HG03103 (cell line): Measurements from ENCODE around the gene IP6K3.

Experiments used
- ATAC-seq: cut with Tn5 transposase; IDR thresholded peaks from one replicate; pipeline ENCODE4 v1.9.1; 2021; ENCODE audit warnings: low read depth; ENCODE audit not compliant: unreplicated experiment

Gene IP6K3

DNA sequence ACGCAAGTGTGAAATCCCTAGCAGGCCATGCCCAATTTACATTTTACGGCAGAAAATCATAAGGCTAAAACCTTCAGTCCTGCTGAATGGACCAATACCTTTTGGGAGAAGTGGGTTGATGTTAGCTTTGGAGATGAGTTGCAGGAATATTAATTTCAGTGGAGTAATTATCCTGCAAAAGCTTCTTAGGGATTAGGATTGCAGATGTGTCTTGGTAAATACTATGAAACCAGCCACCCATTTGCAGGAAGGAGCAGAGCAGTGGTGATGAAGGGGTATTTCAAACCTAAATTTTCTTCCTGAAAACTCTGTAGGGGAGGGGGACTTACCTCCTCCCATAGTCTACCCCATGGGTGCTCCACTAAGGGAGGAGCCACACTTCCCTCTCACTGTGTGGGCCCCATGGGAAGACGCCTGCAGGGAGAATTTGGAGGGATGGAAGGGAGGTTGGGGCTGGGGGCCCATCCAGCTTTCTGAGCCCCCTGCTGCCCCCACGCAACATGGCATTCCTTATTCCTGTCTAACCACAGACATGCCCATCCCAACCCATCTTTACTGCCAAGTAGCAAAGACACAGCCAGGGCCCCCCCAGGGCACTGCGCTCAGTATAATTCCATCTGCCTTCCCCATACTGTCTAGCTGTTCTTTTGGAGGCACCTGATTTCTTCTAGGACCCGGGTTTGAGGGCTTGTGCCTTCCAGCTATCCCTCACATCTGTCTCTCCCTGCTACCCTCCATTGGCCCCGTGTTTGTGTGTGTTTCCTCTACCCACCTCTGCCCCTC lies 20.6 kb downstream of the IP6K3 start:
- ATAC-seq = no peak

DNA sequence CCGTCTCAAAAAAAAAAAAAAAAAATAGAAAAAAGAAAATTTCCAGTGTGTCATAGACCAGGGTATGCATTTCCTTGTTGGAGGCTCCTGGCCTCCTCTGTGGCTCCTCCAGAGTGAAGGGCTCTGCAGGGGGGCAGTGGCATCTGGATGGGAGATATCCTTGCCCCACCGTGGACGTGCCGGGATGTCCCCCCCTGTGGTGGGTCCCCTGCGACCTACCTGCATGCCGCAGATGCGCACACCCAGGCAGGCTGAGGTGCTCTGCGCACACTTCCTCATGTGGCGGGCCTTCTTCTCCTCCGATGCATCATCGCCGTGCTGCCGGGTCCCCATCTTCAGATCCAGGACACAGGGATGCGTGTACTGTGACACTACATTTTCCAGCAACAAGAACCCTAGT lies 21.5 kb downstream of the IP6K3 start:
- ATAC-seq = no peak

DNA sequence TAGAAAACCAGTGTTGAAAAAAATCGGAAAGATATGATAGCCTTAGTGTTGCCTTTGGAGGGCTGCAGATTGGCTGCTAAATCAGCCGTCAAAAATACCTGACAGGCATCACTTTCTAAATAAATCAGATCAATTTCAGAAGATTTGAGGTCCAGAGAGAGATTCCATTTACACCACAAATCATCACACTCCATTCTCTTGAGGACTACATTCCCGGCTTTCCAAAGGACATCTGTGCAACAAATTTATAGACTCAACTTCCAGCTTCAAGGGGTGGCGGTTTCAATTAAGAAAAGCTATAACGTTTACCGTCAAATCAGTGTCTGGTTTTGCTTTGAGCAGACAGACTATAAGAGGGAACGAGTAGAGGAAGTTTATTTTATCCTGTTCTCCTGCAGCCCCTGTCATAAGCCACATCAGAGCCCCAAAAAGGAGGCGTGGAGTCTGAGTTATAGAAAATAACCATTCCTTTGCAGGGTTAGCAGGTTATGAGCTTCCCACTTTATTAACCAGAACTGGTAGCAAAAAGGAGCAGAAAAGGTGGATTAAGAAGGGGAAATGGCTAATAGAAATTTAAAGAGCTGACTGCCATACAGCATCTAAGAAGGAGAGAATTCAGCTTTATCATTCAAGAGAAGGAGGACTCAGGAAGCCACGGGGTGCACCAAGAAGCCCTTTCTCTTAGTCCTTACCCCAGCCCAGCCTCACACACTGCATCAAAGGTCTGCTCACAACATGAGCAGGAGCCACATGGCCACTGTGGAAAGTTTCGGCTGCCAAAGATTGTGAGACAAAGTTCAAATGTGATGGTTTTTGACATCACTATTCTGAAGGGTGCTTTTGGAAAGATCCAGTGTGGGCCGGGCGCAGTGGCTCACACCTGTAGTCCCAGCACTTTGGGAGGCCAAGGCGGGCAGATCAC lies 22.3 kb downstream of the IP6K3 start:
- no peak for ATAC-seq

DNA sequence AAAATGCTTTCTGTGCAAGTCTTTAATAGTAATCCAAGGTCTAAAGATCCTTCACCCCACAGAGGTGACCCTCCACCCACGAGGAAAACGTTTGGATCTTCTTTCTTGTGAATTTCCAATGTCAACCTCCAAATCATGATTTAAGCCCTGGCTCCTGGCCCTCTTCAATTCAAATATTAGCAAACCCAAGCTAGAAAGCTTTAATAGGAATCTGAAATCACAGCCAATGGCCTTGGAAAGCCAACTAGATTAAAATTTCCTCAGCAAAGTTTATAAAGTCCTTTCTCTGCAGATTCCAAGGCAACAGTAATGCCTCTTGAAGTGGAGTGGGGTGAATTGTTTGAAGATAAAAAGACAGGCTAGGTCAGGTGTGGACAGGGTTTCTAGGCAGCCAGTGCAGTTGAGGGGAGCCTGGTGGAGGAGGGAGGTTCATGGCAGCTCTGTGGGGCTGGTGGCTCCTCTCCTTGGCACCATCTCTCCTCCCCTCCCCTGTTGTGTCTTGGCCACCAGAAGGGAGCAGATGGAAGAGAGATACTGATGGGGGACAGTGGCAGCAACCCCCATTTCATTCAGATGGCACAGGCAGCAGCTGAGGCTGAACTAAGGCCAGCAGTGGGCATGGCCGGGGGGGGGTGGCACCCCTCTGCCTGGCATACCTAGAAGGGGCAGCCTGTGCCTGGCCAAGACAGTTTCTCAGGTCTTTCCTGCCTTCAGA lies 23.2 kb downstream of the IP6K3 start:
- ATAC-seq = no peak

DNA sequence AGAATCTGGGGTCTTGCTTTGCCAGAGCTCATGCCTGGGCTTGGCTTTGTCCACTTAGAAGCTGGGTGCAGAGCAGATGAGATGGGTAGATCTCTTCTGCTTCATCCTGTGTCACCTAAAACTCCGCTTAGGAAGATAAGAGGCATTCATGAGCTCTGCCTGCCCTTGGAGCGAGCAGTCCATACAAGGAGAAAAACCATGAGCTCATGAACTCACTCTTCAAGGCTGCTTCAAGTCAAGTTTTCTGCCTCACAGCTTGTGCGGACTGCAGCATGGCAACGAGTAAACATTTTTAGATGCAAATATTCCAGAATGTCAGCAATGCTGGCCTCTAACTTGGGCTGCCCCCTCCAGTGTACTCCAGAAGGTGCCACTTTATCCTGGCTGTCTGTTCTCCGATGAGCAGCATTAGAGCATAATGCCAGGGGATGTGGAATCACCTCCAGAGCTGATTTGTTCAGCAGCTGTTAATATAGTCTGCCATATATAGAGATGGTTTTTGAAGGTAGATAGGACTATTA lies 24.5 kb downstream of the IP6K3 start:
- no peak for ATAC-seq

DNA sequence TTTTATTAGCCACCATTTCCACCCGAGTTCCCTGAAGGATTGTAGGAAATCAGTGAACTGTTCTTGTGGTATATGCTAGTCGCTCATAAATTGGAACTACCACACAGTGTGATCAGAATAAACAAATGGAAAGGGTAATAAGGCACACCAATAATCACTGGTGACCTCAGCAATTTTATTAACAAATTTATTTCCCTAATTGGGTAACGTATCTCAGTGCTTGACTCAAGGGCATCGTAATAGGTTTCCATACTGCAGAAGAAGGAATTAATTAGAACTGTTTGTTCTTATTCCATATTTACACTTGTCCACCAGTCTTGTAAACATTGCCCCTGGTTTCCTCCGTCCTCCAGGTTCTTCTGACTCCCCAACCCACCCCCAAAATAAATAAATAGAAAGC lies 25.2 kb downstream of the IP6K3 start:
- no peak for ATAC-seq

DNA sequence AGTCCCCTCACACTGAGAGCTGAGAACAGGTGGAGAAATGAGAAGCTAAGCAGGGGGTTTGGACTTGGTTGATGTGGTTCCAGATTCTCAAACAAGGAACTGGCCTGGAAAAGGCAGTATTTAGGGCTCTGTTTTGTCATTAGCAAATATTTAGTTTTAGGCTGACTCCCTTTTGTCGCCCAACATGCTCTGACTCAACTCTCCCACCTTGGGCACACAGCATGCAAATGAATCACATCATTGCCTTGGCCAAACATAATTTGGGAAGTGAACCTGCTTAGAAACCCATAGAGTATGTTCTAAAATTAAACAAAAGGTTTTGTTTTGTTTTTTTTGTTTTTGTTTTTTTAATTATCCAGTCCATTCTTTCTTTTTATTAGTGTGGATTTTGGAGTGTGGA lies 25.7 kb downstream of the IP6K3 start:
- ATAC-seq = no peak

DNA sequence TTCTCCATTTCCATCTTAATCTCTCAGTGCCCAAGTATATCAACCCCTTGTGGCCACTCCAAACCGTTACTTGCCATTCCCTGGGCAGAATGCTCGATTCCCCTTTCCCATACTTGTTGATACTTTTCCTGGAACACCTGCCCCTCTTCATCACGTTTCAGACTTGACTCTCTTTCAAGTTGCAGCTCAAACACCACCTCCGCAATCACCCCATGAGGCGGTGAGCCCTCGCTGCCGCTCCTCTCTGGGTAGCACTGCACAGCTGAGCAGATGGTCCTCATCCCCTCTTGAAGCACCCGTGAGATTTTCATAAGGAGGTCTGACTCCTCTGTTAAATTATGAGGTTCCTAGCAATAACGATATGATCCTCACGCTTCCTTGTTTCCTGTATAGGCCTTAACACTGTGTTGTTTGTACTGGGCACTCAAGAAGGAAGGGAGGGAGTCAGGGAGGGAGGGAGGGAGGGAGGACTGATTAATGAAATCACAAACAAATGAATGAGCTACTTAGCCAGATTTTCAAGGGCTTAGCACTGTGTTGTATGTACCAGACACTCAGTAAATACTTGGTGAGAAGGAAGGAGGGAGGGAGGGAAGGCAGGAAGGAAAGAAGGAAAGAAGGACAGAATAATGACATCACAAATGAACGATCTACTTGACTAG lies 27.2 kb downstream of the IP6K3 start:
- no peak for ATAC-seq

DNA sequence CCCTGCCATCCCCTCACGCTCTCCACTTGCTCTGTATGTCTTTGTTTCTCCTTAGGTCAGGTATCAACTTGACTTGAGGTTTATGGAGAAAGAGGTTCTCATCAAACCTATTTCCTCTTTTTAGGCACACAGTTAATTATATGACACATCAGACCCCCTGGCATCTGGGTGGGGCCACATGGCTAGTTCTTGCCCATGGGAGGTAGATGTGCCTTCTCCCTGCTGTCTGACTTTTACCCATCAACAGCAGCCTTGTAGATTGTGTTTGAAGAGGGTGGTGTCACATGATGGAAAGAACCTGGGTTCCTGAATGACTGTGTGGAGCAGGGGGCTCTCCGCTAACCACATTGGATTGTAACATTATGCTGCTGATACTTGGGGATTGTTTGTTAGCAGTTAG lies 28.0 kb downstream of the IP6K3 start:
- no peak for ATAC-seq

DNA sequence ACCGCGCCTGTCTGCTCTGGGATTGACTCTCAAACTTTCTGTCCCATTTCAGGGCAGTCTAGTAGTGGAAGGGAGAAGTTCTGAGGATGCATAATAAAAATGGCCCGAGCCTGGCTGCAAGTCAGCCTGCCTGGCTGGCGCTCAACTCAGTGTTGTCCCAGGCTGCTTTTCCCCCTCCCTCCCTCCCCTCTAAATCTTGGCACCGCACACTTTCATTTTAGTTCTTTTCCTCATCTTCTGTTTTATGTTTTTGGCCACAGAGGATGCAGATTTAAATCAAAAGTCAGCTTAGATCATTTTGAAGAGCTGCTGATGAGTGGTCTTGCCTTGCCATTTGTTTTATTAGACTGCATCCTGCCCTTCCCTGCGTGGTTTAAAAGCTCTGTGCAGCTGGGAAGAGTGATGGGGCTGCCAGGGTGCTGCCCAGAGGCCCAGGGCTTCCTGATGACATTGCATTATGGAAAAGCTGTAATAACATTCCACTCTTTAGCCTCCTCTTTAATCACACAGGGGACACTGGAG lies 28.7 kb downstream of the IP6K3 start:
- ATAC-seq = no peak

DNA sequence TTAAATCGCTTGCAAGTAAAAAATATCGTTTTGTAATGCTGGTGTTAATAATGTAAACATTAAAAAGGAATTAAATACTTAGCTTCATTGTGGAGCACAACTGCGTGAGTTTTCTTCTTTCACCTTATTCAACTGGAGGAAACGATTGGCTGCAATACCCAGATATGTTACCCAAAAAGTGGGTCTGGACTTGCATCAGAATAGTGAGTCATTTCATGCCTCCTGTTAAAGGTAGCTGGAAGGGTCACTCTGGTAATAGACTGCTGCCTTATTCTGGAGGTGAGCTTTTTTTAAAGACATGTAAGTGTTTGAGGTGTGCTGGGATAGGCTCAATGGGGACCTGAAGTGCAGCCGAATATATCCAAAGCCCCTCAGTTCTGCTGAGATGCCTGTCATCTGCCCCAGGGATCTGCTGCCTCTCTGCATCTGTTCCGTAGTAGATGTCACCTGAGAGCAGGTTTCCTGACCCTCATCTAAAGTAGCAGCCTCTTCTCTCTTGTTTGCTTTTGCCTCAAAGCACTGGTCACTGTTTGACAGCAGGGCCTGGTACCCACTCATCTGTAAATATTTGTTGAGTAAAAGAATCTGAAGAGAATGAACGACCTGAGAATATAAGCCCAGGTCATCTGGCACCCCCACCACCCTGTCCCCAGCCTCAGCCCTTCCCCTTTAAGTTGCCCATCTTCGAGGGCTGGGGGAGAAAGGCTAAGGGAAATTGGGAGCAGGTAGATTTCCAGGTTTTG lies 29.6 kb downstream of the IP6K3 start:
- ATAC-seq = no peak

DNA sequence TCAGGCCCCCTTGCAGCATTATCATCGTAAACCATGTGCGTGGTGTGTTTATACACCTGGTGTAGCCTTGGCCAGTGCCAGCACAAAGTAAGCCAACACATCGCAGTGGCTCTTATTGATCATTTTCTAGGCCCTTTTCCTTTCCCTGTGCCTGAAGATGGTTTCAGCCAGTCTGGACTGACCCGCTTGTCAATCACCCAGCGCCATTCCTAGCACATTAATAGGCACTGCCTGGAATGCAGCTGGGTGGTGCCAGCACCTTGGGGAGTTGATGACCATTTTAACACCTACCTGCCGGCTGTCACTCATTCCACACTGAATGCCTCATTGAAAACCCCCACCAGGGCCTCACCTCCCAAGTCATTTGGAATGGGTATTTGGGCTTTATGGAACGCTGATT lies 30.3 kb downstream of the IP6K3 start:
- no peak for ATAC-seq

DNA sequence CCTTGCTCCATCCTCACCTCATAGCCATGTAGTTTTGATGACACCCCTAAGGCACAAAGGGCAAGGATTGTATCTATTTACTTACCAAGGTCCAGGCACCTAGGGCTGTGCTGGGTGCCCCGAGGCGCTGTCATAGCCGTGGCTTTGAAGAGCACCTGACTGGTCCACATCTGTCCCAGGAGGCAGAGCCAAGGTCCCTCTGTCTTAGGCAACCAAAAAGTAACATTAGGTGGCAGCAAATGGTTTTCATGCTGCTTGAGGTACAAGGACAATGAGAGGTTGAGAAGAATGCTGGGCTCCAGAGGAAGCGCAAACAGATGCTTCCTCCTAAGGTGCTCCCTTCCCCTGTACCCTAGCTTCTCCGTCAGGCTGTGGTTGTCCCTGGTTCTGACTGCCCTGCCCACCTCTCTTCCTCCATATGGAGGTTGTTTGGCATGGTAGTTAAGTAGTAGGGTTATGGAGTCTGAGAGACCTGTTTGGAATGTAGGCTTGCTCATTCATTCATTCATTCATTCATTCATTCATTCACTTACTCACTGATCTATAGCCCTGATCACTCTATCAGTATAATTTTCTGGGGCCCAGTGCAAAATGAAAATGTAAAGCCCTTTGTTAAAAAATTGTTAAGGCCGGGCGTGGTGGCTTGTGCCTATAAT lies 32.2 kb downstream of the IP6K3 start:
- no peak for ATAC-seq

DNA sequence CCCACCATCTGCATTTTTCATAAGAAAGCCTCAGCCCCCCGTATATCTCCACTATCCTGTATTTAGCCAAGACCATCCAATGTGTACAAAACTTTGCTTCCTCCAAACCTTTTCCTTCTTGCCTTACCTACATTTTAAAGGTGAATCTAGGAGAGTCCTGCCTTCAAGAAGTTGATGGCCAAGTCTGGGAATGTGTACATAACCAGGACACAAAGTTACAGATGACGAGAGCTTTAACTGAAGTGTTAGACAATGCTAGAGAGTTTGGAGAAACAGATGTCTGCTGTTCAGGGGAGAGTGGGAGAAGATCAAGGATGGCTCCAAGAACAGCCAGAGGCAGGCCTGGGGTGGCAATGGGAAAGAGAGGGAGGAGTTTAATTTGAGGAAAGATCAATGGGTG lies 32.9 kb downstream of the IP6K3 start:
- ATAC-seq = no peak

DNA sequence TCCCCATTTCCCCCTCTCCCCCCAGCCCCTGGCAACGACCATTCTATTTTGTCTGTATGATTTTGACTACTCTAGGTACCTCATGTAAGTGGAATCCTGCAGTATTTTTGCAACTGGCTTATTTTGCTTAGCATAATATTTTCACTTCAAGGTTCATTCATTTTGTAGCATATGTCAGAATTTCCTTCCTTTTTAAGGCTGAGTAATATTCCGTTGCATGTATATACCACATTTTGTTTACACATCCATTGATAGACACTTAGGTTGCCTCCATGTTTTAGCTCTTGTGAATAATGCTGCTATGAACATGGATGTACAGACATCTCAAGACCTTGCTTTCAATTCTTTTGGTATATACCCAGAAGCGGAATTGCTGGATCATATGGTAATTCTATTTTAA lies 33.8 kb downstream of the IP6K3 start:
- ATAC-seq = no peak

DNA sequence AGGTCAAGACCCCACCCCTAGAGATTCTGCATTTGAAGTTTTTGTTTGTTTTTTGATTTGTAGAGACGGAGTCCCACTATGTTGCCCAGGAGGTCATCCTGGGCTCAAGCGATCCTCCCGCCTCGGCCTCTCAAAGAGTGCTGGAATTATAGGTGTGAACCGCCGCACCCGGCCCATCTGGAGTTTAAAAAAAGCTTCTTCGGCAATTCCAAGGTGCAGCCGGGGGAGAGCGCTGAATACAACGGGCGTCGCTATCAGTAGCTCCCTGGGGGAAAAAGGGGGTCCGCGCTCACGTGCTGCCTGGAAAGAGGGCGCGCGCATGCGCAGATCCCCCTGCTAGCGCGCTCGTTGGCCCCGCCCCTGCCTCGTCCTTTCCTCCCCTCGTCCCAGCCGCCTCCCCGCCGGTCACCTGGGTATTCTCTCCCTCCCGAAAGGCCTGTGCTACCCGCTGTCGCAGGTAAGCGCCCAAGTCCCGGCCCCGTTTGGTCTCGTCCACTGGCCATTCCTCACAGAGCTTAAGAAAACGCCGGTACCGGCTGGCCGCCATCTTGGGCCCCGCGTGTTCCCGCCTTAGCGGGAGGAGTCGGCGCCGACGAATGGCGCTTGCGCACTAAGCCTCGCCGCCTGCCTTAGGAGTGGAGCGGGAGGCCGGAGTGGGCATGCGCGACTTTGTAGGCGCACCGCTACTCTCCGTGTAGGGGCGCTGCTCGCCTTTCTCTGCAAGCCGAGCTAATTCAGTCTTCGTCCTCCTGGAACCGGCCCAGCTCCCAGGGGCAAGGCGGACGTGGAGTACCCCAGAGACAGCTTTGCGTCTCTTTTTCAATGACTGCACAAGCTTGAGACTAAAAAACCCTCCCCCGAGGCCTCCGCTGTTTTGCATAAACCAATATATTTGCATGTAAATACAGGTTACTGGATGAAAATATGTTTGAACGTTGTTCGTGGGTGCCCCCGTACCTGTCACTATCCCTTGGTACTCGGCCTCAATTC lies 35.3 kb downstream of the IP6K3 start, which contains the start of gene UQCC2:
UQCC2 (minus strand) TSS at position 561 of the 990 bp plus-strand sequence; CDS start at position 547, 14 bp downstream.
- ATAC-seq = peak; percentile 81

DNA sequence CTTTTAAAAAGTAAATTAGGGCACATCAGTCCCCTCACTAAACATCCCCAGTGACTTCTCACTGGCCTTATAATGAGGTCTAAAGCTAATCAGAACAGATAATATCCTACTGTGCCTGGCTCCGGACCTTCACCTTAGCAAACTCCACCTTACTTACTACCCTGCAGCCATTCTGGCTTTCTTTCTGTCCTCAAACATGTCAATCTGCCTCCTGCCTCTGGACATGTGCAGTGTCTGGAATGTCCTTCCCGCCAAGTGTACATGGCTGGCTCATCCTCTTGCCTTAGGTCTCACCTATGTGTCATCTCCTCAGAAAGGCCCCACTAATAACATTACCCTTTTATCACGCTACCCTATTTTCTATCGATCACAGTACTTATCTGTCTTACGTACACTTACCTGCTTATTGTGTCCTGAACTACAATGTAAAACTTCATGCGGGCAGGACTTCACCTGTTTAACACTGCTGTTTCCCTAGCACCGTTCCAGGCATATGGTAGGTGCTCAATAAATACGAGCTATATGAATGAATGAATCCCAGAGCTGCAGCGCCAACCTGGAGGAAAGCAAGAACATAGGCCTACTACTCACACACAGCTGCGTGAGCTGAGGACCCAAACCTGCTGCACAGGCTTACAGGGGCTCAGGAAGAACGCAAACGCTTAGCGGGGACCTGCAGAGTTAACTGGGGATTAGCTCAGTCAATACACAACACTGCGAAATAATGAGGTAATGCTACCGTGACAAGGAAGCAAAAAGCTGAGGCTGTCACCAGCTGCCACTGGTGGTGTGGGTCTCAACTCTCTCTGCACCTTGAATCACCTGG lies 36.2 kb downstream of the IP6K3 start:
- no peak for ATAC-seq
